Measurements from ENCODE around the gene CLIC4.

DNA sequence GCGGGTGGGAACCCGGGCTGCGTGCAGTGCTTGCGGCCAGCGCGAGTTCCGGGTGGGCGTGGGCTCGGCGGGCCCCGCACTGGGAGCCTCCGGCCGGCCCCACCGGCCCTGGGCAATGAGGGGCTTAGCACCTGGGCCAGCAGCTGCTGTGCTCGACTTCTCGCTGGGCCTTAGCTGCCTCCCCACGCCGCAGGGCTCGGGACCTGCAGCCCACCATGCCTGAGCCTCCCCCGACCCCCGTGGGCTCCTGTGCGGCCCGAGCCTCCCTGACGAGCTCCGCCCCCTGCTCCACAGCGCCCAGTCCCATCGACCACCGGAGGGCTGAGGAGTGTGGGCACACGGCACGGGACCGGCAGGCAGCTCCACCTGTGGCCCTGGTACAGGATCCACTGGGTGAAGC, 23.7 kb upstream of the CLIC4 start:
- TF ChIP-seq, protein P1, sequence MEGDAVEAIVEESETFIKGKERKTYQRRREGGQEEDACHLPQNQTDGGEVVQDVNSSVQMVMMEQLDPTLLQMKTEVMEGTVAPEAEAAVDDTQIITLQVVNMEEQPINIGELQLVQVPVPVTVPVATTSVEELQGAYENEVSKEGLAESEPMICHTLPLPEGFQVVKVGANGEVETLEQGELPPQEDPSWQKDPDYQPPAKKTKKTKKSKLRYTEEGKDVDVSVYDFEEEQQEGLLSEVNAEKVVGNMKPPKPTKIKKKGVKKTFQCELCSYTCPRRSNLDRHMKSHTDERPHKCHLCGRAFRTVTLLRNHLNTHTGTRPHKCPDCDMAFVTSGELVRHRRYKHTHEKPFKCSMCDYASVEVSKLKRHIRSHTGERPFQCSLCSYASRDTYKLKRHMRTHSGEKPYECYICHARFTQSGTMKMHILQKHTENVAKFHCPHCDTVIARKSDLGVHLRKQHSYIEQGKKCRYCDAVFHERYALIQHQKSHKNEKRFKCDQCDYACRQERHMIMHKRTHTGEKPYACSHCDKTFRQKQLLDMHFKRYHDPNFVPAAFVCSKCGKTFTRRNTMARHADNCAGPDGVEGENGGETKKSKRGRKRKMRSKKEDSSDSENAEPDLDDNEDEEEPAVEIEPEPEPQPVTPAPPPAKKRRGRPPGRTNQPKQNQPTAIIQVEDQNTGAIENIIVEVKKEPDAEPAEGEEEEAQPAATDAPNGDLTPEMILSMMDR (IDR thresholded peaks at IDR 0.05; ENCODE audit: low read depth, low read length) = no peak
- TF ChIP-seq POLR2A (IDR thresholded peaks at IDR 0.05; ENCODE audit: extremely low read depth, insufficient read length) (no peak), MAX (IDR thresholded peaks at IDR 0.05; ENCODE audit: low read depth, low read length) (no peak)

Data from NB4 (cell line).